Measurements from ENCODE around the gene GALNT4.
A peak's percentile ranks its signal among the peaks of the same experiment; 100 is the strongest.

GALNT4 gene

GRCh38 chr12:89493670-89494302 lies 30.8 kb downstream of the GALNT4 start:
- no peaks in the 10 kb centered on the region for H4K20me1 ChIP-seq

GRCh38 chr12:89492883-89493282 lies 31.7 kb downstream of the GALNT4 start:
- no peak overlapping the region for H3K4me3 ChIP-seq
- no peaks in the 10 kb centered on the region for H3K27me3 ChIP-seq

More at GRCh38 chr12:89493670-89494302, 30.8 kb downstream of the GALNT4 start:
- peaks cover 0 to 19% (median 0%) of the 10 kb centered on the region in 10 experiments; a peak in 6 of 20 replicates for H3K4me1 ChIP-seq
- H3K9me3 ChIP-seq (replicated peaks in 1 of 11) = no peaks in the 10 kb centered on the region
- no peak overlapping the region for H3K27ac ChIP-seq
- no peak overlapping the region; a peak in 1 of 22 replicates for H3K9ac ChIP-seq
- no peak overlapping the region for H3K4me3 ChIP-seq
- no peak for TF ChIP-seq Cebpa-rat (IDR thresholded peaks at IDR 0.05)
- peaks cover 41 to 76% (median 55%) of the 10 kb centered on the region in 11 experiments for H3K36me3 ChIP-seq
- peak overlapping the region in 4 of 11 experiments; percentile 0 to 64 (median 36); a peak in 6 of 22 replicates for H3K4me2 ChIP-seq
- H3K27me3 ChIP-seq = no peaks in the 10 kb centered on the region

GRCh38 chr12:89490922-89491321 lies 33.7 kb downstream of the GALNT4 start:
- no peaks in the 10 kb centered on the region for H3K9me3 ChIP-seq (replicated peaks in 1 of 11)
- H3K27me3 ChIP-seq = no peaks in the 10 kb centered on the region
- no peak overlapping the region for H3K4me3 ChIP-seq
- peaks cover 54 to 77% (median 62%) of the 10 kb centered on the region in 11 experiments for H3K36me3 ChIP-seq
- H3K27ac ChIP-seq = no peak overlapping the region
- no peak overlapping the region for H3K9ac ChIP-seq
- peaks cover 0 to 19% (median 0%) of the 10 kb centered on the region in 10 experiments; a peak in 6 of 20 replicates for H3K4me1 ChIP-seq
- no peak for TF ChIP-seq Cebpa-rat (IDR thresholded peaks at IDR 0.05)
- peaks cover 0 to 5% (median 0%) of the 10 kb centered on the region in 11 experiments; a peak in 3 of 22 replicates for H4K20me1 ChIP-seq
- no peak overlapping the region for H3K4me2 ChIP-seq

More at GRCh38 chr12:89492883-89493282, 31.7 kb downstream of the GALNT4 start:
- Histone ChIP-seq H3K4me2 (peak overlapping the region in 1 of 11 experiments; percentile 64; a peak in 1 of 22 replicates), H4K20me1 (no peaks in the 10 kb centered on the region), H3K27ac (no peak overlapping the region), H3K9me3 (replicated peaks in 1 of 11) (no peaks in the 10 kb centered on the region), H3K9ac (no peak overlapping the region), H3K4me1 (peaks cover 0 to 19% (median 0%) of the 10 kb centered on the region in 10 experiments; a peak in 6 of 20 replicates), H3K36me3 (peaks cover 44 to 77% (median 56%) of the 10 kb centered on the region in 11 experiments)
- TF ChIP-seq Cebpa-rat (IDR thresholded peaks at IDR 0.05) = no peak

GRCh38 chr12:89486264-89486663 lies 38.3 kb downstream of the GALNT4 start:
- Histone ChIP-seq H4K20me1 (peaks cover 0 to 5% (median 0%) of the 10 kb centered on the region in 11 experiments; a peak in 3 of 22 replicates), H3K4me1 (peaks cover 0 to 6% (median 0%) of the 10 kb centered on the region in 10 experiments; a peak in 3 of 20 replicates), H3K4me3 (no peak overlapping the region), H3K27me3 (no peaks in the 10 kb centered on the region), H3K36me3 (peaks cover 66 to 94% (median 78%) of the 10 kb centered on the region in 11 experiments), H3K9me3 (replicated peaks in 1 of 11) (no peaks in the 10 kb centered on the region), H3K9ac (no peak overlapping the region), H3K4me2 (no peak overlapping the region), H3K27ac (no peak overlapping the region)
- TF ChIP-seq Cebpa-rat (IDR thresholded peaks at IDR 0.05) = no peak

- no peak for TF ChIP-seq Cebpa-rat (IDR thresholded peaks at IDR 0.05)
- no peaks in the 10 kb centered on the region for H3K27me3 ChIP-seq
- H4K20me1 ChIP-seq = peaks cover 0 to 5% (median 0%) of the 10 kb centered on the region in 11 experiments; a peak in 3 of 22 replicates
- H3K4me3 ChIP-seq = no peak overlapping the region
- no peak overlapping the region for H3K9ac ChIP-seq
- no peak overlapping the region for H3K4me2 ChIP-seq
- no peak overlapping the region for H3K27ac ChIP-seq
- H3K36me3 ChIP-seq = peaks cover 49 to 85% (median 61%) of the 10 kb centered on the region in 11 experiments
- H3K4me1 ChIP-seq = peaks cover 0 to 9% (median 0%) of the 10 kb centered on the region in 10 experiments; a peak in 3 of 20 replicates
- H3K9me3 ChIP-seq (replicated peaks in 1 of 11) = no peaks in the 10 kb centered on the region
Measured at GRCh38 chr12:89484470-89484869, 40.1 kb downstream of the GALNT4 start.

GRCh38 chr12:89481213-89481914 lies 43.2 kb downstream of the GALNT4 start:
- Histone ChIP-seq H3K27ac (no peak overlapping the region), H3K4me3 (no peak overlapping the region), H3K9me3 (replicated peaks in 1 of 11) (no peaks in the 10 kb centered on the region), H4K20me1 (no peaks in the 10 kb centered on the region; a peak in 2 of 22 replicates), H3K9ac (no peak overlapping the region), H3K27me3 (no peaks in the 10 kb centered on the region), H3K4me1 (peaks cover 0 to 25% (median 0%) of the 10 kb centered on the region in 10 experiments; a peak in 4 of 20 replicates), H3K36me3 (peaks cover 27 to 54% (median 36%) of the 10 kb centered on the region in 11 experiments; a peak in 21 of 22 replicates), H3K4me2 (peak overlapping the region in 2 of 11 experiments; percentile 8 to 25; a peak in 2 of 22 replicates)
- no peak for TF ChIP-seq Cebpa-rat (IDR thresholded peaks at IDR 0.05)

GRCh38 chr12:89479982-89480381 lies 44.6 kb downstream of the GALNT4 start:
- no peak for TF ChIP-seq Cebpa-rat (IDR thresholded peaks at IDR 0.05)
- H3K36me3 ChIP-seq = peaks cover 13 to 40% (median 24%) of the 10 kb centered on the region in 11 experiments
- H3K9me3 ChIP-seq (replicated peaks in 1 of 11) = no peaks in the 10 kb centered on the region
- H3K4me3 ChIP-seq = no peak overlapping the region
- H3K27ac ChIP-seq = no peak overlapping the region
- peaks cover 0 to 25% (median 0%) of the 10 kb centered on the region in 10 experiments; a peak in 4 of 20 replicates for H3K4me1 ChIP-seq
- no peak overlapping the region for H3K9ac ChIP-seq
- no peaks in the 10 kb centered on the region for H3K27me3 ChIP-seq
- no peak overlapping the region for H3K4me2 ChIP-seq
- no peaks in the 10 kb centered on the region for H4K20me1 ChIP-seq

GRCh38 chr12:89477633-89478279 lies 46.8 kb downstream of the GALNT4 start:
- Histone ChIP-seq H3K27ac (no peak overlapping the region), H3K9ac (no peak overlapping the region), H3K9me3 (replicated peaks in 1 of 11) (no peaks in the 10 kb centered on the region), H3K4me3 (no peak overlapping the region), H3K4me2 (peak overlapping the region in 3 of 11 experiments; percentile 5 to 56 (median 44); a peak in 5 of 22 replicates), H3K36me3 (peaks cover 2 to 18% (median 8%) of the 10 kb centered on the region in 11 experiments; a peak in 16 of 22 replicates), H4K20me1 (no peaks in the 10 kb centered on the region), H3K27me3 (no peaks in the 10 kb centered on the region), H3K4me1 (peaks cover 0 to 25% (median 0%) of the 10 kb centered on the region in 10 experiments; a peak in 4 of 20 replicates)
- TF ChIP-seq Cebpa-rat (IDR thresholded peaks at IDR 0.05) = no peak

Measured in BLaER1 treated with 17β-estradiol and CSF1 and Interleukin-3, amounts not matched to agents 10 nM and 100 nM (cell line).